HG03064 (cell line): Measurements from ENCODE around the gene RGS9.
"Not testable (repeated sequence)": the region's sequence is repeated elsewhere in the genome, so short reads cannot be mapped to it uniquely, and the experiment has no call there.

Experiments used
- ATAC-seq: cut with Tn5 transposase; IDR thresholded peaks from one replicate; pipeline ENCODE4 v1.9.1; 2021; ENCODE audit warnings: low read depth; ENCODE audit not compliant: unreplicated experiment

RGS9 gene

DNA sequence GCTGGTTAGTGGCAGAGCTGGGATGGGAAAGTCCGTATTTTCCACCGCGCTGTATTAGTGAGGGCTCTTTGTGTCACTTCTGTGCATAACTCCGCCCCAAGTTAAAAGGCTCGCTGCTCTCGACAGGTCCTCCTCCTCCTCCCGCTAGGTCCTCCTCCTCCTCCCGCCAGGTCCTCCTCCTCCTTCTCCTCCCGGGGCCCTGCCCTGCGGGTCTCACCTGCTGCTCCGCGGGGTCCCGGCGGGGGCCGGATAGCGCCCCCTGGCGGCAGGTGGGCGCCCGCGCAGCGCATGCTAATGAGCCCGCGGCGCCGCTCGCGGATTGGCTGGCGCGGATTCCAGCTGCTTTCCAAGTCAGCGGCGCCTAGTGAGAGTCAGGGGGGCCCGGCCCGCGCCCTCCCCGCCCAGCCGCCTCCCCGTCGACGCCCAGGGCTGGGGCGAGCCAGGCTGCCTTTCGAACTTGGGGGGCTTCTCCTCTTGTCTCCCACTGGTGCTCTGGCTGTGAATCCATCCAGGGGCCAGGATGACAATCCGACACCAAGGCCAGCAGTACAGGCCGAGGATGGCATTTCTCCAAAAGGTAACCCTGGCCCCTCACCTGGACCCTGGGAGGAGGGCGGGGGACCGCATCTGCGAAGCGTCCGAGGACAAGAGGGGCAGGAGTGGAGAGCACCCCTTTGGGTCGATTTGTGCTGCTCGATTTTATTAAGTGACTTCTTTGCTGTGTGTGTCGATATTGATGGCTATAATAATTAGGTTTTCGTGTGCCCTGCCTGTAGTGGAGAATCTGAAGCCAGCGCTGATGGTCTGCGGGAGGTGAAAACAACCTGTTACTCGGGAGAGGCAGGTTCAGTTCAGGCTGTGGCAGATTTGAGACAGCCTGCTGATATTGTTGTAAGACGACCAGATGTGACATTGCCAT lies at the start of gene RGS9:
TSS of gene RGS9 (plus strand) at position 350 of the 919 bp plus-strand sequence. CDS start at position 521, 171 bp downstream.
- ATAC-seq: peak; percentile 86

DNA sequence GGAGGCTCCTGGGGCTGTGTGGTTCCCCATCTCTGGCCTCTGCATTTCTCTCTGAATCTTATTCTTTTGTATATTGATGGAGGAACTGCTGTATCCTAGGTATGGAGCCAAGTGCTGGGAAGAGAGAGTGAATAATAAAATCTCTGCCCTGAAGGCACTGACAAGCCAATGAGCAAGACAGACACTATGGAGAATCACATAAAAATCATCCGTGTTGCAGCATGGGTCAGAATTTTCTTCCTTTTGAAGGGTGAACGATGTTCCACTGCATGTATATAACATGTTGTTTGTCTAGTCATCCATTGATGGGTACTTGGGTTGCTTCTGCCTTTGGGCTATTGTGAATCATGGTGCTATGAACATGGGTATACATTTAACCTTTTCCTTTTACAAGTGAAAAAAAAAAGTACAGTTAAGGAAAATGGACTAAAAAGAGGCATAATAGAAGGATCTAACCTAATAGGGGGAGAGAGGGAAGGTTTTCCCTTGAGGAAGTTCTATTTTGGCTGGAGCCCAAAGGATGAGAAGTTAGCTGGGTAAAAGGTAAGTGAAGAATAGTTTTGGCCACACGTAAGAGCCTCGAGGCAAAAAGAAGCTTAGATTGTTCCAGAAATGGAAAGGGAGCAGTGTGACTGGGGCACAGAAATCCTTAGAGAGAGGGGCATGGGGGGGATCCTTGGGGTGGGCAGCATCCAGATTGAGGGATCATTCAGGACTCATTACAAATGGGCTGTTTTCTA lies 48.4 kb upstream of the RGS9 start:
- ATAC-seq: no peak

DNA sequence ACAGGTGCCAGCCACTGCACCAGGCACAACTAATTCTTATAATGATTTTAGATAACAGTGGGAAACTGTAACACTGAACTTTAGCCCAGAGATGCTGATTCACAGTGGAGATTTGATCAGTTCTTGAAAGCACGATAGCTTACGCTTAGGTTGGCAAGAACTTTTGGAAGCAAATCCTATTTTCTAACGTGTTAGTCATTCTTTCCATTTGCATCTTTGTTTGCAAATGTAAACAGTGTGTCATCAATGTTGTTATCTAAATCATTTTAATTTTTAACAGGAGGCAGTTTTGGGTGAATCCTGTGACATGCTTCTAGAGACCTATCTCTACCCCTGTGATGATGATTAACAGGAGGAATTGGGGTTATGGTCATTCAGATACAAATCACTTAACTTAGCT lies 44.9 kb upstream of the RGS9 start:
- no peak for ATAC-seq

DNA sequence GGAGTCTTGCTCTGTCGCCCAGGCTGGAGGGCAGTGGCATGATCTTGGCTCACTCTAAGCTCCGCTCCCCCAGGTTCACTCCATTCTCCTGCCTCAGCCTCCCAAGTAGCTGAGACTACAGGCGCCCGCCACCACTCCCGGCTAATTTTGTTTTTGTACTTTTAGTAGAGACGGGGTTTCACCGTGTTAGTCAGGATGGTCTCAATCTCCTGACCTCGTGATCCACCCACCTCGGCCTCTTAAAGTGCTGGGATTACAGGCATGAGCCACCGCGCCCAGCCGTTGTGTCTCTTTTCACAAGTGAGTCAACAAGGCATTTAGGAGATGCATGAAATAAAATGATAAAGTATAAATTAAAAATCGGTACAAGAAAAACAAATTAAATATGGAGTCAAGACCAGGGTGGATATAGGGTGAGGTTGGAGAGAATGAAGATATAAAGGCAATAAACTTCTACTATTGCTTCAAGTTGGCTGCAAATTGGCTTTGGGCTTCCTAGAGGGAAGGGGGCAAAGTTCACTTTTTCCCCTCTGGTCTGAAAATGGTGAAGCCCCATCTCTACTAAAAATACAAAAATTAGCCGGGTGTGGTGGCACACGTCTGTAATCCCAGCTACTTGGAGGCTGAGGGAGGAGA lies 44.3 kb upstream of the RGS9 start:
- not testable (repeated sequence) for ATAC-seq

DNA sequence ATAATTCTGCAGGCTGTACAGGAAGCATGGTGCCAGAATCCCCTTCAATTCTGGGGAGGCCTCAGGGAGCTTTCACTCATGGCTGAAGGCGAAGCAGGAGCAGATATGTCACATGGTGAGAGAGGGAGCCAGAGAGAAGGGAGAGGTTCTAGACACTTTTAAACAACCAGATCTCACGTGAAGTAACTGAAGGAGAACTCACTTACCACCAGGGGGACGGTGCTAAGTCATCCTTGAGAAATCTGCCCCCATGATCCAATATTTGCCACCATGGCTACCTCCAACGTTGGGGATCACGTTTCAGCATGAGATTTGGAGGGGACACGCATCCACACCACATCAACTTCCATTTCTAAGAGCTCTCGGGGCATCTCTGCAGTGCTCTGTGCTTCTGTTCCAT lies 43.2 kb upstream of the RGS9 start:
- ATAC-seq: no peak

DNA sequence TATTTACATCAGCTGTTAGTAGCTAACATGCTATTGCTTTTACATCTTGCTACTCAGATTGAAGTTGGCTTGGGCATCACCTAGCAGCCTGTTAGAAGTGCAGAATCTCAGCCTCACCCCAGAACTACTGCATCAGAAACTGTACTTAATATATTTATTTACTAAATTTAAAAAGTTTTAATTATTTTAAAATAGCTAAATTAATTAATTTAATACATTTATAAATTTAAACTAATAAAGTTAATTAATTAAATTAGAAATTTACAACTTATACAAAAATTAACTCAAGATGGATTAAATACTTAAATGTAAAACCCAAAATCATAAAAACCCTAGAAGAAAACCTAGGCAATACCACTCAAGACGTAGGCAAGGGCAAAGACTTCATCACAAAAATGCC lies 41.7 kb upstream of the RGS9 start:
- ATAC-seq: no peak

DNA sequence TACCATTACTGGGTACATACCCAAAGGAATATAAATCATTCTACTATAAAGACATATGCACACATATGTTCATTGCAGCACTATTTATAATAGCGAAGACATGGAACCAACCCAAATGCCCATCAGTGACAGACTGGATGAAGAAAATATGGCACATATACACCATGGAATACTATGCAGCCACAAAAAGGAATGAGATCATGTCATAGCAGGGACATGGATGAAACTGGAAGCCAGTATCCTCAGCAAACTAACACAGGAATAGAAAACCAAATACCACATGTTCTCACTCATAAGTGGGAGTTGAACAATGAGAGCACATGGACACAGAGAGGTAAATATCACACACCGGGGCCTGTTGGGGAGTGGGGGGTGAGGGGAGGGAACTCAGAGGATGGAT lies 40.8 kb upstream of the RGS9 start:
- ATAC-seq: not testable (repeated sequence)

DNA sequence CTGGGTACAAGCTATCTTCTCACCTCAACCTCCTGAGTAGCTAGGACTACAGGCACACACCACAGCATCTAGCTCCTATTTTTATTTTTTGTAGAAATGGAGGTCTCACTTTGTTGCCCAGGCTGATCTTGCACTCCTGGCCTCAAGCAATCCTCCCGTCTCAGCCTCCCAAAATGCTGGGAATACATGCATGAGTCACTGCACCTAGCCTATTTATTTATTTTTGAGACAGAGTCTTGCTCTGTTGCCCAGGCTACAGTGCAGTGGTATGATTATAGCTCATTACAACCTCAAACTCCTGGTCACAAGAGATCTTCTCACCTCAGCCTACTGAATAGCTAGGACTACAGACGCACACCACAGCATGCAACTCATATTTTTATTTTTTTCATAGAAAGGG lies 40.1 kb upstream of the RGS9 start:
- no peak for ATAC-seq

DNA sequence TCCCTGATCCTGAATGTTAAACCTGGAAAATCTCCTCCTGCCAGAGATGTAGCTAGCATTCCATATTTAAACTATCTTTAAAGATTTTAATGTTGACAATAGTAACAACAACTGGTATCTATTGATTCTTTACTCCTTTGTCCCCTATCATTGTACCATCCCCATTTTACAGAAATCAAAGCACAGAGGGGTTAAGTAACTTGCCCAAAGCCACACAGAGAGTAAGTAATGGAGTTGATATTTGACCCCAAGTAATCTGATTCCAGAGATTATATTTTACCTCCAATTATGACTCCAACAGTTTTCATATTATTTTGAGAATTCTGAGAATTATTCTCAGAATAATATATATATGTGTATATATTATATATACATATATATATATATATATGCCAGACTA lies 37.7 kb upstream of the RGS9 start:
- no peak for ATAC-seq

DNA sequence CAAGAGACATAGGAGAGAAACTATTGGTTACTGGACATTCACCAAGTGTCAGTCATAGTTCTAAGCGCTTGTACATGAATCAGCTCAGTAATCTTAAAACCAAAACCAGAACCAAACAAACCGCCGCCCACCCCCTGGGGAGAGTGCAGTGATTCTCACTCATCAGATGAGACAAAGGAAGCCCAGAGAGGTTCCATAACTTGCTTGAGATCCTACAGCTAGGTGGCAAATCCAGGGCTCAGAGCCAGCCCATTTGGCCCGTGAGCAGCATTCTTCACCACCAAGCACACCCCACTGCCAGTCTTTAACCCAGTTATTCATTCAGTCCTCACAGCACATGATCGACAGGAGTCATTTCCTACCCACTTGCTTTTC lies 37.2 kb upstream of the RGS9 start:
- peak; percentile 73 for ATAC-seq

DNA sequence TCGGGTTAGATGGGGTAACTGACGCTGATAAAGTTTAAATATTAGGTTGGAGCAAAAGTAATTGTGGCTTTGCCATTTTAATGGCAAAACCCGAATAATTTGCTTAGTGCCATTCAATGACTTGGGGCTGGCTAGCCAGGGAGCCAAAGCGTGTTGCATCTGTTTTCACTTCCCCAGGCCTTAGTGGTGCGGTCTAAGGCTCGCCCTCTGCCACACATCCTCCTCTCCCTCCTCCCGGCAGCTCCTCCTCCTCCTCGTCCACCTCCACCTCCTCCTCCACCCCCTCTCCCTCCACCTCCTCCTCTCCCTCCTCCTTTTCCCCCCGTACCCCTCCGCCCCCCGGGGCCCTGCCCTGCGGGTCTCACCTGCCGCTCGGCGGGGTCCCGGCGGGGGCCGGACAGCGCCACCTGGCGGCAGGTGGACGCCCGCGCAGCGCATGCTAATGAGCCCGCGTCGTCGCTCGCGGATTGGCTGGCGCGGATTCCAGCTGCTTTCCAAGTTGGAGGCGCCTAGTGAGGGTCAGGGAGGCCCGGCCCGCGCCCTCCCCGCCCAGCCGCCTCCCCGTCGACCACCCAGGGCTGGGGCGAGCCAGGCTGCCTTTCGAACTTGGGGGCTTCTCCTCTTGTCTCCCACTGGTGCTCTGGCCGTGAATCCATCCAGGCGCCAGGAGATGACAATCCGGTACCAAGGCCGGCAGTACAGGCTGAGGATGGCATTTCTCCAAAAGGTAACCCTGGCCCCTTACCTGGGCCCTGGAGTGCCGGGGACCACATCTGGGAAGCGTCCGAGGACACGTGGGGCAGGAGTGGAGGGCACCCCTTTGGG lies 36.6 kb upstream of the RGS9 start:
- peak; percentile 65 for ATAC-seq

DNA sequence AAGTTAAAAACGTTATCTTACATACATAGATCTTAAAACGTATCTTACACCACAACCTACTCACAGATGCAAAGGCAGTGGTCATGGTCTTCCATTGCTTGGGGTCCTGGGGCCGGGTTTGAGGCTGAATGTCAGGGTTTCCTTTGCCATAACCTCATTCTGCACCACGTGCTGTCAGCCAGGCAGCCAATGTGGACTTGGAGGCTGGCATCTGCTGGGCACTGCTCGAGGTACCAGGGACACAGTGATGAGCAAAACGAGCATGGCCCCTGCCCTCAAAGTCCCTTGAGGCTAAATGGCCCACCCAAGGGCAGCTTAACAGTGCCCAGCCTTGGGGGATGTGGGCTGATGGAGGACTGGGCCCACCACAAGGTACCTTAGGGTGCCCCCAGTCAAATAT lies 35.8 kb upstream of the RGS9 start:
- ATAC-seq: no peak

DNA sequence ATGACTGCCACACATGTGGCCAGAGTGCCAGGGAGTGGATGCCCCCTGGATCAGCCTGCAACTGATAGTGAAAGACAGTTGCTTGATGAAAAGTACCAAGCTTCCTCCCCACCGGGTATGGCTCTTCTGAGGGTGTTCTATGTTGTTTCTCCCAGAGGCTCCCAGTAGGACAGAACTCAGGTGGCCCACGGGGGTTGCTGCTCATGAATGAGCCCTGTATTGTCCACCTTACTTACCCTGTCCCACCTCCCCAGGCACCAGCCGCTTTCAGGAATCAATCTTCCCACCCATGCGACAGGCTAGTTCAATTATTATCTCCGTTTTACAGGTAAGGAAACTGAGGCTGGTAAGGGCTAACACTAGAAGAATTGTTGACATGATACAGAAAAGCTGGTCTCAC lies 34.9 kb upstream of the RGS9 start:
- ATAC-seq: no peak

DNA sequence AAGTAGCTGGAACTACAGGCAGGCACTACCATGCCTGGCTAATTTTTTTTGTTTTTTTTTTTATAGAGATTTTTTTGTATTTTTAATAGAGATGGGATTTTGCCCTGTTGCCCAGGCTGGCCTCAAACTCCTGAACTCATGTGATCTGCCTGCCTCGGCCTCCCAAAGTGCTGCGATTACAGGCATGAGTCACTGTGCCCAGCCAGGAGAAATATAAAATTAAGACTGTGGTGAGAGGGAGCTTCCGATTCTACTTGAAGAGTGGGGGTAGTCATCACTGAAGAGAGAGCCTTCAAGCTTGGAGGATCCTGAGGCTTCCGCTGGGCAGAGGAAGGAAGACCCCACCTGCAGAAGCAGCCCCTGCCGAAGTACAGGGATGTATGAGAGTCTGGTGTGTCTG lies 34.4 kb upstream of the RGS9 start:
- no peak for ATAC-seq

DNA sequence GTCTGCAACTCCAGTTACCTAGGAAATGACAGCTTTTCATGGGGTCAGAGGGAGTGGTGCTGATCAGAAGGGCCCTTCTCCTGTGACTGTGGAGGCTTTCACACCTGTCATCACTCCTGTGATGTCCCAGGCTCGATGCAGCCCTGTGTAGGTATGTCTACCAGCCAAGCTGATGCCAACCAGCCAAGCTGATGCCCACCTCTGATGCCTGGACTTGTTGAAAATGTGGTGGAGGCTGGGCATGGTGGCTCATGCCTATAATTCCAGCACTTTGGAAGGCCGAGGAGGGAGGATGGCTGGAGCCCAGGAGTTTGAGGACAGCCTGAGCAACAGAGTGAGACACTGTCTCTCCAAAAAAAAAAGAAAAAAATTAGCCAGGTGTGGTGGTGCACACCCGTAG lies 33.7 kb upstream of the RGS9 start:
- no peak for ATAC-seq

DNA sequence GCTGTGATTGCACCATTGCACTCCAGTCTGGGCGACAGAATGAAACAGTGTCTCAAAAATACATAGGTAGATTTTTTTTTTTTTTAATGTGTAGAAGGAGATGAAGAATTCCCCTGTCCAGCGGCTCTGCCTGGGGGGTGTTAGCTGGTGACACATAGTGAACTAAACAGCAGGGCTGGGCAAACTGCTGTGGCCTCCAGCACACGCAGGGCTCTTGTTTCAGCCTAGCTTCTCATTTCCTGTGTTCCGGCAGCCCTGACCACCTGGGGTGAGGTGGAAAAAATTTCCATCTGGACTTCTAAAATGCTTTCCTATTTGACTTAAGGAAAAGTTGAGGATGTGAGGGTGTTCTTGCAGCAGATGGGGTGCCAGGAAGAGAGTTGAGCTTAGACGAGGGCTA lies 33.3 kb upstream of the RGS9 start:
- no peak for ATAC-seq

DNA sequence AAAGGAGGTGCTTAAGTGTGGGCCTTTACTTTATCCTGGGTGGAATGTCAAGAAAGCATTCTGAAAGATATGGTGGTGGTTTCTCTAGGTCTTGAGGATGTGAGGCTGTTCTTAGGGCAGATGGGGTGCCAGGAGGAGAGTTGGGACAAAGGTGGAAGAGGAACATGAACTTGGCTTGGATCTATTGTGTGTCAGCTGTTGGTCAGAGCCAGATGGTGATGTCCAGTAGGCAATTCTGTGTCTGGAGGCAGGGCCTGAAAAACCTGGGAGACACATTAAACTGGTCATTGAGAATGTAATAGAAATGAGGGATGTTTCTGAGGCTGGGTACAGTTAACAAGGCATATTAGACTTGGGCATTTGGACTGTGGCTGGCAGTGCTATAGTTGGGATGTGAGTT lies 32.6 kb upstream of the RGS9 start:
- ATAC-seq: no peak

DNA sequence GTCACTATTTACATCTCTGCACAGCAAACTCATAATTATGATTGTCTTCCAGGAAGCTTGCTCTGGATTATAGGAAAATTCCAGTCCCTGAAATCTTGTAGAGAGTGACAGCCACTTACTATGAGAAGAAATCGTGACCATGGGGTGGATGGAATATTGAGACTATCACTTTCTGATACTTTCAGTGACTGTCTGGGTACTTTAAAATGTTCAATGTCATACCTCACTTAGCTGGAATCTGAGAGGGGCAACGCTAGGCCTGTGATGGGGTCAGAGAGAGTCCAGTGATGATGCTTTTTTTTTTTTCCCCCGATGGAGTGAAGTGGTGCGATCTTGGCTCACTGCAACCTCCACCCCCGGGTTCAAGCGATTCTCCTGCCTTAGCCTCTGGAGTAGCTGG lies 32.2 kb upstream of the RGS9 start:
- ATAC-seq: no peak

DNA sequence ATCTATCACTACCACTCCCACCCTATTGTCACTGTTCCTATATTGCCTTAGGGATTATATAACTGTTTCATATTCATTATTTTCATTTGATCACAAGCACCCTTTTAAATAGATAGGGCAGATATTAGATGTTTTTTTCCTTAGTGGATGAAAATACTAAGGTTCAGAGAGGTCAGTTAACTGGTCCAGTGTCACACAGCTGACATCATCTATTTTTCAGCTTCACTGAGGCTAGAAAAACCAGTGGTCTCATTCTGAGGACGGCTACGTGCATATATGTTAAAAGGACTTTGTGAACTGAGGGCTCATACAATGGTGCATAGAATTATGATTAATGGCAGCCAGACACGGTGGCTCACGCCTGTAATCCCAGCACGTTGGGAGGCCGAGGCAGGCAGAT lies 29.0 kb upstream of the RGS9 start:
- ATAC-seq: no peak

DNA sequence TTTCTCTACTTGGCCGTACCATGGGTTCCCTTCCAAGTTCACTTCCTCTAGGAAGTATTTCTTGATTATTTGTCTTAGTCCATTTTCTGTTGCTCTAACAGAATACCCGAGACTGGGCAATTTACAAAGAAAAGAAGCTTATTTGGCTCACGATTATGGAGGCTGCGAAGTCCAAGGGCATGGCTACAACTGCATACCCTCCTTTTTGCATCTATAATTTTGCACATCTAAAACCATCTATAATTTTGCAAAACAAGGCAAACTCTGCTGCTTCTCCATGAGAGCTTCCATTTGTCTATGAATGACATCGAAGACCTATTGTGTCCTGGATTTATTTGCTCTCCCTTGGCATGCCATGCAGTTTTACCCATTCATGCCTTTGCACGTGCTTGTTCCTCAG lies 27.6 kb upstream of the RGS9 start:
- no peak for ATAC-seq
